Measurements from ENCODE around the gene NDUFS5.
"Not testable (repeated sequence)": the region's sequence is repeated elsewhere in the genome, so short reads cannot be mapped to it uniquely, and the experiment has no call there.

The NDUFS5 gene

DNA sequence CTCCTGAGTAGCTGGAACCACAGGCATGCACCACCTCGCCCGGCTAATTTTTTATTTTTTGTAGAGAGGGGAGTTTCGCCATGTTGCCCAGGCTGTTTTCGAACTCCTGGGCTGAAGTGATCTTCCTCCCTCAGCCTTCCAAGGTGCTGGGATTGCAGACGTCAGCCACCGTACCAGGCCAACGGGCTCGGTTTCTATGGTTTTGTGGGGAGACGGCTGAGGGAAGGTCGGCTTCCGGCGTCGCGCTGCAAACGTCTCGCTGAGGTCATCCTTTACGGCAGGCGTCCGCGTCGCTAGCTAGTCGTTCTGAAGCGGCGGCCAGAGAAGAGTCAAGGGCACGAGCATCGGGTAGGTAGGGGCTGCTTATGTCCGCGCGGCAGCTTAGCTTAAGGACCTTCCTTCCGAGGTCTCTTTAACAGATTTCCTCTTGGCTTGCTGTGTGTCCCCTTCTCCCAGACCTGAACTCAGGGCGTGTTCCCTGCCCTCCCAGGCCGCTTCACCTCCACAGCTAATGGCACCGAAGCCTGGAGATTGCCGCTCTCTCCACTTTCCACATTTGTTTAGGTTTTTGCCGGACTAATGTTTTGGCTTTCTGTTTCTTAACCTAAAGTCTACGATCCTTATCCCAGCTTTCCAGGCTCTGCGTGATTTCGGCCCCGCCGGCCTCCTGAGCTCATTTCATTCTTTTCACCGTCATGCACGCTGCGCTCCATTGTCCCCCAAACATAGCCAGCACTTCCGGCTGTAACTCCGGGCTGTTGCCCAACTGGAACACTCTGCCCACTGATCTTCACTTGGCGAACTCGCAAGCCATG lies at the start of gene NDUFS5:
Gene NDUFS5, plus strand, starts transcription at position 300 of the 815 bp plus-strand sequence. CDS start 2,375 bp downstream, outside the sequence.
- no peak for FAIRE-seq

GRCh38 chr1:38977399-38978244 lies 48.5 kb upstream of the NDUFS5 start:
- not testable (repeated sequence) for FAIRE-seq

DNA sequence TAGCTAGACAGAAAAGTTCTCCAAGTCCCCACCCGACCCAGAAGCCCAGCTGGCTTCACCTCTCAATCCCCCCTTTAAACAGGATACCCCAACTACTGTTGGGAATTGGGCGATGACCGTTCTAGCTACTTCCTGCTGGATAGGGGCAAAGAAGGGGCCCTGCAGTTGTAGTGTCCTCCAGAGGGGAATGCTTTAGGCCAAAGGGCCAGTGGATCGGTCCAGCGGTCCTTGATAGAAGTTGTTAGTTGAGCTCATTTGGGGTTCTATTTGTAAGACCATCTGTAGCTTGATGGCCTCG lies 48.0 kb upstream of the NDUFS5 start:
- FAIRE-seq: not testable (repeated sequence)

GRCh38 chr1:38979380-38979779 lies 46.8 kb upstream of the NDUFS5 start:
- FAIRE-seq: not testable (repeated sequence)

- no peak for FAIRE-seq
Observed at GRCh38 chr1:38989979-38990378, 36.2 kb upstream of the NDUFS5 start.

GRCh38 chr1:38990386-38990737 lies 35.8 kb upstream of the NDUFS5 start:
- FAIRE-seq: no peak

DNA sequence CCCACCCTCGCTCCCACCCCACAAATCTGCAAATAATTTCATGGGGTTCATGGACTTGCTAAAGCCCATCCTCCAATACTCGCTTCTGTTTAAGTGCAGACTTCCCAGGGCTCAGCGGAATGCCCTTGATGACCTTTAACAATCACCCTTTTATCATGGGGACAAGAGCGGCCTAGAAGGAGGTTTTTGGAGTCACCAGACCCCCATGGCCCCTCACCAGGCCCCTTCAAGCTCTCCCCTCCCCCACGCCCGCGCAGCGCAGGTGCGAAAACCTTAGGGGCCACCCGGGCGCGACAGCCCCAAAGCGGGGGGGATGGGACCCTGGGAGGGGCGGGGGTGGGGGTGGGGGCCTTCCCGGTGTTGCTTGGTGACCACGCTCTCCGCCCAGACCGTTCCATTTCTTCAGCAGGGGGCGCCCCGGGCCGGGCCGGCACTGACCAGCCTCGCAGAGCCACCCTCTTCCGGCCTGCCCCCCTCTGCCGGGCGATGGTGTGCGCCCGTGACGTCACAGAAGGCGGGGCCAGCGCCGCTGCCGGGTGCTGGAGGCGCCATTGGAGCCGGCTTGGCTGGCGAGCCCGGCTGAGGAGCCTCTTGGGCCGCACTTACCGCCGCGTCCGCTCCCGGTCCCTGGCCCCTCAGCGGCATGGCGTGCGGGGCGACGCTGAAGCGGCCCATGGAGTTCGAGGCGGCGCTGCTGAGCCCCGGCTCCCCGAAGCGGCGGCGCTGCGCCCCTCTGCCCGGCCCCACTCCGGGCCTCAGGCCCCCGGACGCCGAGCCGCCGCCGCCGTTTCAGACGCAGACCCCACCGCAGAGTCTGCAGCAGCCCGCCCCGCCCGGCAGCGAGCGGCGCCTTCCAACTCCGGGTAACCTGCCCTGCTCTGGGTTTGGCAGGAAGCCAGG lies 35.2 kb upstream of the NDUFS5 start, which contains the start of gene AKIRIN1:
Gene AKIRIN1, plus strand, starts transcription at position 539 of the 900 bp plus-strand sequence. Its CDS starts 105 bp downstream, at position 644.
- FAIRE-seq: no peak

- FAIRE-seq: no peak
Observed at GRCh38 chr1:38991638-38992411, 34.3 kb upstream of the NDUFS5 start.

GRCh38 chr1:38992412-38993111 lies 33.6 kb upstream of the NDUFS5 start:
- FAIRE-seq: no peak

DNA sequence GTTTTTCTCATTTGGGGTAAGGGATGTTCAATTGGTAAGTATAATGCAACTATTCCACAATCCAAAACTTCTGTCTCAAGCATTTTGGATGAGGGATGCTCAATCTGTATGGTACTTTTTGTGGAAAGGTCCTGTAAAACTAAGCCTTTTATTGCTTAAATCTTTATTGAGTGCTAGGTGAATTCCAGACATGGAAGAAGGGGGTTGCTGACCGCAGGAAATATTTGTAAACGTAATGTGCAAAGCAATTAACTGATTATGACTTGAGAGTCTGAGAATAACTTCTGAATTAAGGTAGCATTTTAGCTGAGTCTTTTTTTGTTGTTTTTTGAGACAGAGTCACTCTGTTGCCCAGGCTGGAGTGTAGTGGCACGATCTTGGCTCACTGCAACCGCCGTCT lies 32.0 kb upstream of the NDUFS5 start:
- no peak for FAIRE-seq

- FAIRE-seq: no peak
Observed at GRCh38 chr1:38997034-38997900, 28.9 kb upstream of the NDUFS5 start.

GRCh38 chr1:38997901-38998190 lies 28.3 kb upstream of the NDUFS5 start:
- FAIRE-seq: no peak

GRCh38 chr1:39001516-39002421 lies 24.4 kb upstream of the NDUFS5 start:
- no peak for FAIRE-seq

DNA sequence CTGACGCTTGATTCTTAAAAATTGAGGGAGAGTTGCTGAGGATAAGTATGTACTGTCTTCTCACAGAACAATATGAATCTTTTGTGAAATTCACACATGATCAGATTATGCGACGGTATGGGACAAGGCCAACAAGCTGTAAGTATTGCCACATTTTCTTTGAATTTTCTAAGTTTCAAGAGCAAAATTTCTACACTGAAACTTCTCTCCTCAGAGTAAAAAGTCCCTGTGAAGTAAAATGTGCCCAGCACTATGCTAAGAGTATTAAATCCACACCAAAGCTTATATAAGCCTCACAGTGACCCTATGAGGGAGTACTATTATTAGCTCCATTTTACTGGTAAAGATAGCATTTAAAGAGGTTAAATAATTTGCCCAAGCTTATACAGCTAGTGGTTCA lies 22.9 kb upstream of the NDUFS5 start:
- no peak for FAIRE-seq

- FAIRE-seq: no peak
Observed at GRCh38 chr1:39003794-39004193, 22.4 kb upstream of the NDUFS5 start.

DNA sequence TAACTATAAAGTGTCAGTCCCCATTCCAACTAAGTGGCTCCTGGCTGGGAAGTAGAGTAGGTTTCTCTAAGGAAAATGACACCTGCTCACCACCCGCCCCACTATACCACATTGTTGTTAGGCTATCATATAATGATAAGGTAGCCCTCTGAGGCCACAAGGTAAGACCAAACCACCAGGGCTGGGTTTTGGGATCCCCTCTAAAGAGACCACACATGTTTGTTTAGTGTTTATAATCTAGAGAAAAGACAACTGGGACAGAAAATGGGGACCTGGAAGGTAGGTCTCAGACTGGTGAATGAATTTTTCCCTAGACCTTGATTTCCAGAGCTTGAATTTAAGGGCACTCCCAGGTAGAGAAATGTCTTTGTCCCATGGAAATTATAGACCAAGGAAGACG lies 19.9 kb upstream of the NDUFS5 start:
- FAIRE-seq: no peak

- FAIRE-seq: no peak
Observed at GRCh38 chr1:39006726-39007645, 19.2 kb upstream of the NDUFS5 start.

- not testable (repeated sequence) for FAIRE-seq
Observed at GRCh38 chr1:39014956-39015355, 11.2 kb upstream of the NDUFS5 start.

Data from TTC549 (cell line).